ENCODE measurements around the gene CCL25. TPM values are rescaled to one million over a fixed set of nuclear protein-coding genes. Genes with fewer than 3 reads are reported as not detected.

Gene CCL25
- total and polyA plus RNA-seq, 8 donors: 0.23 to 0.46 (median 0.37) TPM; not detected in 4

Other genes starting within 250 kb of the CCL25 start
- gene EVI5L, start 222.5 kb upstream of the CCL25 start, total RNA-seq: 10 to 100 TPM; 14.2 to 16.9 TPM
- 10 to 100 TPM; 11.3 to 18.1 (median 14.7) TPM for gene EVI5L, start 222.5 kb upstream of the CCL25 start, polyA plus RNA-seq (ENCODE audit: insufficient read length in 6 of 6)
- 1 to 10 TPM; 1.2 to 4.2 TPM for gene PRR36, start 178.4 kb upstream of the CCL25 start, total RNA-seq
- gene PRR36, start 178.4 kb upstream of the CCL25 start, polyA plus RNA-seq (ENCODE audit: insufficient read length in 6 of 6): 10 to 100 TPM in 3 of 6 donors, 1 to 10 TPM in 3; 8.4 to 13.4 (median 10.1) TPM
- gene LRRC8E, start 164.2 kb upstream of the CCL25 start, total RNA-seq: 10 to 100 TPM in 1 of 2 donors, 1 to 10 TPM in 1; 5.9 to 10.5 TPM
- gene LRRC8E, start 164.2 kb upstream of the CCL25 start, polyA plus RNA-seq (ENCODE audit: insufficient read length in 6 of 6): 1 to 10 TPM; 3.7 to 5.7 (median 4.5) TPM
- 10 to 100 TPM; 30.5 to 31.1 TPM for gene MAP2K7, start 148.9 kb upstream of the CCL25 start, total RNA-seq
- gene MAP2K7, start 148.9 kb upstream of the CCL25 start, polyA plus RNA-seq (ENCODE audit: insufficient read length in 6 of 6): 10 to 100 TPM; 25.7 to 33.1 (median 30.5) TPM
- under 1 TPM; 0.29 to 0.55 TPM for gene TGFBR3L, start 137.9 kb upstream of the CCL25 start, total RNA-seq
- gene TGFBR3L, start 137.9 kb upstream of the CCL25 start, polyA plus RNA-seq (ENCODE audit: insufficient read length in 6 of 6): under 1 TPM in 4 of 6 donors, not detected in 2; 0.11 to 0.26 (median 0.19) TPM
- gene SNAPC2, start 132.4 kb upstream of the CCL25 start, total RNA-seq: 10 to 100 TPM; 15.2 to 20.5 TPM
- 10 to 100 TPM; 11.1 to 18.5 (median 14.9) TPM for gene SNAPC2, start 132.4 kb upstream of the CCL25 start, polyA plus RNA-seq (ENCODE audit: insufficient read length in 6 of 6)
- gene CTXN1, start 126.6 kb upstream of the CCL25 start, total RNA-seq: 1 to 10 TPM; 6.5 to 8.5 TPM
- 10 to 100 TPM in 3 of 6 donors, 1 to 10 TPM in 3; 4.2 to 13.3 (median 9.9) TPM for gene CTXN1, start 126.6 kb upstream of the CCL25 start, polyA plus RNA-seq (ENCODE audit: insufficient read length in 6 of 6)
- gene TIMM44, start 109.1 kb upstream of the CCL25 start, total RNA-seq: 10 to 100 TPM; 42.2 to 52.1 TPM
- 10 to 100 TPM; 36.7 to 56.5 (median 42.9) TPM for gene TIMM44, start 109.1 kb upstream of the CCL25 start, polyA plus RNA-seq (ENCODE audit: insufficient read length in 6 of 6)
- 10 to 100 TPM; 67.8 to 73.2 TPM for gene ELAVL1, start 47.1 kb upstream of the CCL25 start, total RNA-seq
- gene ELAVL1, start 47.1 kb upstream of the CCL25 start, polyA plus RNA-seq (ENCODE audit: insufficient read length in 6 of 6): 10 to 100 TPM; 64.3 to 76.0 (median 71.2) TPM
- 1 to 10 TPM in 1 of 2 donors, under 1 TPM in 1; 0.63 to 4.8 TPM for gene FBN3, start 96.8 kb downstream of the CCL25 start, total RNA-seq
- 10 to 100 TPM; 63.6 to 84.0 (median 75.0) TPM for gene FBN3, start 96.8 kb downstream of the CCL25 start, polyA plus RNA-seq (ENCODE audit: insufficient read length in 6 of 6)
- gene CERS4, start 156.6 kb downstream of the CCL25 start, total RNA-seq: 10 to 100 TPM; 36.8 to 38.6 TPM
- gene CERS4, start 156.6 kb downstream of the CCL25 start, polyA plus RNA-seq (ENCODE audit: insufficient read length in 6 of 6): 10 to 100 TPM; 46.1 to 59.1 (median 51.9) TPM

All from left lung (tissue), 8 donors.